ENCODE results near the gene METTL21C.

METTL21C gene

GRCh38 chr13:102701331-102701730 lies 6.5 kb upstream of the METTL21C start:
- H3K27me3 ChIP-seq (replicated peaks), result no peaks in the 10 kb centered on the region
- H3K27ac ChIP-seq, result no peak overlapping the region
- TF ChIP-seq, protein P1, sequence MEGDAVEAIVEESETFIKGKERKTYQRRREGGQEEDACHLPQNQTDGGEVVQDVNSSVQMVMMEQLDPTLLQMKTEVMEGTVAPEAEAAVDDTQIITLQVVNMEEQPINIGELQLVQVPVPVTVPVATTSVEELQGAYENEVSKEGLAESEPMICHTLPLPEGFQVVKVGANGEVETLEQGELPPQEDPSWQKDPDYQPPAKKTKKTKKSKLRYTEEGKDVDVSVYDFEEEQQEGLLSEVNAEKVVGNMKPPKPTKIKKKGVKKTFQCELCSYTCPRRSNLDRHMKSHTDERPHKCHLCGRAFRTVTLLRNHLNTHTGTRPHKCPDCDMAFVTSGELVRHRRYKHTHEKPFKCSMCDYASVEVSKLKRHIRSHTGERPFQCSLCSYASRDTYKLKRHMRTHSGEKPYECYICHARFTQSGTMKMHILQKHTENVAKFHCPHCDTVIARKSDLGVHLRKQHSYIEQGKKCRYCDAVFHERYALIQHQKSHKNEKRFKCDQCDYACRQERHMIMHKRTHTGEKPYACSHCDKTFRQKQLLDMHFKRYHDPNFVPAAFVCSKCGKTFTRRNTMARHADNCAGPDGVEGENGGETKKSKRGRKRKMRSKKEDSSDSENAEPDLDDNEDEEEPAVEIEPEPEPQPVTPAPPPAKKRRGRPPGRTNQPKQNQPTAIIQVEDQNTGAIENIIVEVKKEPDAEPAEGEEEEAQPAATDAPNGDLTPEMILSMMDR (IDR thresholded peaks at IDR 0.05; ENCODE audit: low read depth, low read length, missing control alignments), result no peak
- in situ Hi-C loops (cut with HindIII; ENCODE audit: low pct_ligation_motif_present, low sequenced_read_pairs), result no loop called here
- H3K36me3 ChIP-seq (replicated peaks), result no peaks in the 10 kb centered on the region
- H3K4me3 ChIP-seq (ENCODE audit: low read depth, low read length), result no peak overlapping the region
- no peak for DNase-seq

DNA sequence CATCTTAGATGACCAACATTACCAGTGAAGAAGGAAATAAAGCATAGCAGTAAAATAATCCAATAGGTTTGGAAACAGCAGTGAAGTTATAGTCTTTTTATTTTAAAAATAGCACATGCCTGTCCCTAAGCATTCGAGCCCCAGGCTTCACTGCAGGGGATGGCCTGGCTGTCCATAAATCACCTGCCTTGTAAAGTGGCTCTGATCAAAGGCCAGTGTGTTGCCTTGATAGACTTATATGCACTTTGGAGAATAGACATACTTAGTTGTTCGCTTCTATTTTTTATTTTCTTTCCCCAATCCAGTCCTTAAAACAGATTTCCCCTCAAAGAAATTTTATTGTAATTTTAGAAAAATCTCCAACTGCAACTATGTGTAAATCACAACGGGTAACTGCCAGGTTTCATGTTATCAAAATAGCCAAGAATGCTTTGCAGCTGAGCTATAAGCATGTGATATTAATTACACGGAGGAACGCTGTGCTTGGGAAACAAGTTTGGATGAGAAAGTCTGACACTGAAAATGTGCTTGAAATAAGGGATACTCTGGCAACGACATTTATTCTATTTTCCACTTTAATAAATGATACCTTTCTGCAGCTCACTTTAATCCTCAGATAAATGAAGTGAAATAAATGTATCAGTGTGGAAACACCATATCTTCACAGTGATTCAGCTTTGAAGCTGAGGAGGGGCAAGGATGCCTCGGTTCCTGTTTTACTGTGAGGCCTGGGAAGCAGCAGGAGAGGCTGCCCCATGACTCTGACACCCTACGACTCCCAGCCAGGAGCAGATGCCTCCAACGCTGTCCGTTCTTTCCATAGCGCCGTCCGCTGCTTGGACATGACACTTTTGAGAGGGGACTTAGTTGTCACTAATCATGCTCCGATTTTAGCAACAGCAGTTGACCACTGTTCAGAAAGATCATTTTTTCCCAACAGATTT lies 5.5 kb upstream of the METTL21C start:
- TF ChIP-seq, protein P1 (IDR thresholded peaks at IDR 0.05; ENCODE audit: low read depth, low read length, missing control alignments), result no peak
- H3K4me3 ChIP-seq (ENCODE audit: low read depth, low read length), result no peak overlapping the region
- no peaks in the 10 kb centered on the region for H3K27me3 ChIP-seq (replicated peaks)
- peak overlapping the region; percentile 0 for H3K27ac ChIP-seq
- H3K36me3 ChIP-seq (replicated peaks), result no peaks in the 10 kb centered on the region
- in situ Hi-C loops (cut with HindIII; ENCODE audit: low pct_ligation_motif_present, low sequenced_read_pairs), result no loop called here
- DNase-seq, result no peak

DNA sequence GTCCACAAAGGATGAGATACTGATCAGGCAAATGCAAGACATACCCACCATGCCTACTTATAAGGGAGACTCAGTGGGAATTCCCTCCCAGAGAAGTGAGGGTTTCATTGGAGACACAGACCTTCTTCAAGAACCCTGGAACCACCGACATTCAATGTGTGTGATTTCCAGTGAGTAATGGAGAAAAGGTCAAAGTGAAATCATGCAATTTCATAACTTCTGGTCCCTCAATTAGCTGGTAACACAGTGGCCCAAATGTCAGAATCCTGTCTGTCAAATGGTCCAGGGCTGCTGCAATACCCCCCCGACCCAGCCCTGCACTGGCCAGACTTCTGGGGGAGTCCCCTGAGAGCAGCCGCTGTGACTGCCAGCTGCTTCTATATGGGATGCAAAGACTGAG lies 4.7 kb upstream of the METTL21C start:
- no peaks in the 10 kb centered on the region for H3K27me3 ChIP-seq (replicated peaks)
- no peak overlapping the region for H3K4me3 ChIP-seq (ENCODE audit: low read depth, low read length)
- DNase-seq, result no peak
- no peaks in the 10 kb centered on the region for H3K36me3 ChIP-seq (replicated peaks)
- TF ChIP-seq, protein P1 (IDR thresholded peaks at IDR 0.05; ENCODE audit: low read depth, low read length, missing control alignments), result no peak
- H3K27ac ChIP-seq, result no peak overlapping the region
- in situ Hi-C loops (cut with HindIII; ENCODE audit: low pct_ligation_motif_present, low sequenced_read_pairs), result no loop called here

GRCh38 chr13:102698649-102698980 lies 3.8 kb upstream of the METTL21C start:
- no peak overlapping the region for H3K4me3 ChIP-seq (ENCODE audit: low read depth, low read length)
- no peaks in the 10 kb centered on the region for H3K36me3 ChIP-seq (replicated peaks)
- TF ChIP-seq, protein P1 (IDR thresholded peaks at IDR 0.05; ENCODE audit: low read depth, low read length, missing control alignments), result no peak
- DNase-seq, result no peak
- H3K27me3 ChIP-seq (replicated peaks), result no peaks in the 10 kb centered on the region
- in situ Hi-C loops (cut with HindIII; ENCODE audit: low pct_ligation_motif_present, low sequenced_read_pairs), result no loop called here
- H3K27ac ChIP-seq, result no peak overlapping the region

GRCh38 chr13:102697929-102698648 lies 3.2 kb upstream of the METTL21C start:
- no peaks in the 10 kb centered on the region for H3K36me3 ChIP-seq (replicated peaks)
- H3K27me3 ChIP-seq (replicated peaks), result no peaks in the 10 kb centered on the region
- DNase-seq, result peak; percentile 53
- in situ Hi-C loops (cut with HindIII; ENCODE audit: low pct_ligation_motif_present, low sequenced_read_pairs), result no loop called here
- TF ChIP-seq, protein P1 (IDR thresholded peaks at IDR 0.05; ENCODE audit: low read depth, low read length, missing control alignments), result no peak
- H3K27ac ChIP-seq, result peak overlapping the region; percentile 34
- H3K4me3 ChIP-seq (ENCODE audit: low read depth, low read length), result no peak overlapping the region

Measured in brain microvascular endothelial cell (primary cell).